NB4 (cell line): ENCODE data around the gene SLC22A31.
"Not testable (repeated sequence)": the region's sequence is repeated elsewhere in the genome, so short reads cannot be mapped to it uniquely, and the experiment has no call there.

Source experiments
- DNase-seq: peaks from one replicate; pipeline ENCODE4 v3.0.0; 2010; ENCODE audit warnings: low read depth
- H3K4me3 ChIP-seq: one replicate; pipeline ENCODE4 v1.5.1; 2011; ENCODE audit warnings: mild to moderate bottlenecking, low read depth, low read length, moderate library complexity
- MYC ChIP-seq: IDR thresholded peaks from 2 replicates; pipeline ENCODE4 v1.6.1; 2011; ENCODE audit warnings: low read depth, low read length
- POLR2A ChIP-seq: IDR thresholded peaks from 2 replicates; pipeline ENCODE4 v1.6.1; 2011; ENCODE audit warnings: mild to moderate bottlenecking; ENCODE audit not compliant: insufficient read length; ENCODE audit errors: extremely low read depth
- TF ChIP-seq, protein P1 (sequence below): IDR thresholded peaks from 2 replicates; pipeline ENCODE4 v1.6.1; 2011; ENCODE audit warnings: low read depth, low read length
- TF ChIP-seq, protein P2 (sequence below): IDR thresholded peaks from one replicate; pipeline ENCODE4 v1.5.1; 2012; ENCODE audit warnings: low read depth, low read length

SLC22A31 gene

DNA sequence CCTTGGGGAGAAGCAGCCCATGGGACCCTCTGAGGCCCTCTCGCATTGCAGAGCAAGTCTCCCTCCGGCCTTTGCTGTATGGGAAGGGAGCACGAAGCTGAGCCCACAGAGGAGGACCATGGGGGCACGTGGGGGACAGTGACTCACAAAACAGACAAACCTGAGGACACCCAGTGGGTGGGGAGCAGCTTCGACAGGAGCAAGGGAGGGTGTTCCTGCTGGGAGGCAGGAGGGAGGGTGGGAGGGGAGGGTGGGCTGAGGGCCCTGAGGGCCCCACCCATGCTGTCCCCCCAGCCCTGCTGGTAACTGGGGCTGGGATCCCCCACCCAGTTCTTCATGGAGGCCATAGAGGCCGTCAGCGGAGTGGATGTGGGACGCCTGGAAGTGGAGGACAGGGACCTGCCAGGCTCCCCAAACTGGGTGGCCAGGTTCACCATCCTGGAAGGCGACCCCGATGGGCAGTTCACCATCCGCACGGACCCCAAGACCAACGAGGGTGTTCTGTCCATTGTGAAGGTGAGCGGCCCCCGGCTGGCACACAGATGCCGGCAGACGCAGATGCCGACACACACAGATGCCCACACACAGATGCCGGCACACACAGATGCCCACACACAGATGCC lies 12.5 kb downstream of the SLC22A31 start:
- no peak for DNase-seq
- H3K4me3 ChIP-seq, result no peak overlapping the region
- TF ChIP-seq, protein P1, sequence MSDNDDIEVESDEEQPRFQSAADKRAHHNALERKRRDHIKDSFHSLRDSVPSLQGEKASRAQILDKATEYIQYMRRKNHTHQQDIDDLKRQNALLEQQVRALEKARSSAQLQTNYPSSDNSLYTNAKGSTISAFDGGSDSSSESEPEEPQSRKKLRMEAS, result no peak
- TF ChIP-seq, protein P2, sequence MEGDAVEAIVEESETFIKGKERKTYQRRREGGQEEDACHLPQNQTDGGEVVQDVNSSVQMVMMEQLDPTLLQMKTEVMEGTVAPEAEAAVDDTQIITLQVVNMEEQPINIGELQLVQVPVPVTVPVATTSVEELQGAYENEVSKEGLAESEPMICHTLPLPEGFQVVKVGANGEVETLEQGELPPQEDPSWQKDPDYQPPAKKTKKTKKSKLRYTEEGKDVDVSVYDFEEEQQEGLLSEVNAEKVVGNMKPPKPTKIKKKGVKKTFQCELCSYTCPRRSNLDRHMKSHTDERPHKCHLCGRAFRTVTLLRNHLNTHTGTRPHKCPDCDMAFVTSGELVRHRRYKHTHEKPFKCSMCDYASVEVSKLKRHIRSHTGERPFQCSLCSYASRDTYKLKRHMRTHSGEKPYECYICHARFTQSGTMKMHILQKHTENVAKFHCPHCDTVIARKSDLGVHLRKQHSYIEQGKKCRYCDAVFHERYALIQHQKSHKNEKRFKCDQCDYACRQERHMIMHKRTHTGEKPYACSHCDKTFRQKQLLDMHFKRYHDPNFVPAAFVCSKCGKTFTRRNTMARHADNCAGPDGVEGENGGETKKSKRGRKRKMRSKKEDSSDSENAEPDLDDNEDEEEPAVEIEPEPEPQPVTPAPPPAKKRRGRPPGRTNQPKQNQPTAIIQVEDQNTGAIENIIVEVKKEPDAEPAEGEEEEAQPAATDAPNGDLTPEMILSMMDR, result no peak
- no peak for TF ChIP-seq MYC
- no peak for TF ChIP-seq POLR2A

DNA sequence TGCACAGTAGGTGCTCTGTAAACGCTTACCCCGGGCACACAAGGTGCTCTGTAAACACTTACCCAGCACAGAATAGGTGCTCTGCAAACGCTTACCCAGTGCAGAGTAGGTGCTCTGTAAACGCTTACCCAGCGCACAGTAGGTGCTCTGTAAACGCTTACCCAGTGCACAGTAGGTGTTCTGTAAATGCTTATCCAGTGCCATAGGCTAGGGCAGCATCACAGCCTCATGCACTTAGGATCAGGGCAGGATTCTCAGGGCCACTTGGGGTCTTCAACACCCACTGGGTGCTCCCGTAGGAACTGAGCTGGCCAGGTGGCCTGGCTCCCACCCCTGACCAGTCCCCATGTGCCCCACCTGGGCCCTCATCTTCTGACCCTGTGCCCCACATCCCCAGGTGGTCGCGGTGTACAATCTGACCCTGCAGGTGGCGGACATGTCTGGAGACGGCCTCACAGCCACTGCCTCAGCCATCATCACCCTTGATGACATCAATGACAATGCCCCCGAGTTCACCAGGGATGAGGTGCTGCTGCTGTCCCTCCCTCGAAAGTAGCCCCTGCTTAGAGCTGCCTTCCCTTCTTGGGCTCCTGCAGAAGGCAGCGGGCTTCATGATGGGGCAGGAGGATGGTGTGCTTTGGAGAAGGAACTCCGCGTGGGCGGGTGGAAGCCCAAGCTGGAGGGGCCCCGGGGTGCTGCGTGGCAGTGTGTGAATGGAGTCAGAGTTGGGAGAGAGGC lies 13.1 kb downstream of the SLC22A31 start:
- peak; percentile 76 for DNase-seq
- TF ChIP-seq POLR2A (no peak), MYC (no peak)
- TF ChIP-seq, protein P1, result no peak
- TF ChIP-seq, protein P2, result no peak
- no peak overlapping the region for H3K4me3 ChIP-seq

DNA sequence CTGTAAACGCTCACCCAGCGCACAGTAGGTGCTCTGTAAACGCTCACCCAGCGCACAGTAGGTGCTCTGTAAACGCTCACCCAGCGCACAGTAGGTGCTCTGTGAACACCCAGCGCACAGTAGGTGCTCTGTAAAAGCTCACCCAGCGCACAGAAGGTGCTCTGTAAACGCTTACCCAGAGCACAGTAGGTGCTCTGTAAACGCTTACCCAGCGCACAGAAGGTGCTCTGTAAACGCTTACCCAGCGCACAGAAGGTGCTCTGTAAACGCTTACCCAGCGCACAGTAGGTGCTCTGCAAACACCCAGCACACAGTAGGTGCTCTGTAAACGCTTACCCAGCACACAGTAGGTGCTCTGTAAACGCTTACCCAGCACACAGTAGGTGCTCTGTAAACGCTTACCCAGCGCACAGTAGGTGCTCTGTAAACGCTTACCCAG lies 13.7 kb downstream of the SLC22A31 start:
- DNase-seq, result peak; percentile 49
- not testable (repeated sequence) for H3K4me3 ChIP-seq

DNA sequence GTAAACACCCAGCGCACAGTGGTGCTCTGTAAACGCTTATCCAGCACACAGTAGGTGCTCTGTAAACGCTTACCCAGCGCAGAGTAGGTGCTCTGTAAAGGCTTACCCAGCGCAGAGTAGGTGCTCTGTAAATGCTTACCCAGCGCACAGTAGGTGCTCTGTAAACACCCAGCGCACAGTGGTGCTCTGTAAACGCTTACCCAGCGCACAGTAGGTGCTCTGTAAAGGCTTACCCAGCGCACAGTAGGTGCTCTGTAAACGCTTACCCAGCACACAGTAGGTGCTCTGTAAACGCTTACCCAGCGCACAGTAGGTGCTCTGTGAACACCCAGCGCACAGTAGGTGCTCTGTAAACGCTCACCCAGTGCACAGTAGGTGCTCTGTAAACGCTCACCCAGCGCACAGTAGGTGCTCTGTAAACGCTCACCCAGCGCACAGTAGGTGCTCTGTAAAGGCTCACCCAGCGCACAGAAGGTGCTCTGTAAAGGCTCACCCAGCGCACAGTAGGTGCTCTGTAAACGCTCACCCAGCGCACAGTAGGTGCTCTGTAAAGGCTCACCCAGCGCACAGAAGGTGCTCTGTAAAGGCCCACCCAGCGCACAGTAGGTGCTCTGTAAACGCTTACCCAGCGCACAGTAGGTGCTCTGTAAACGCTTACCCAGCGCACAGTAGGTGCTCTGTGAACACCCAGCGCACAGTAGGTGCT lies 14.3 kb downstream of the SLC22A31 start:
- H3K4me3 ChIP-seq, result not testable (repeated sequence)

DNA sequence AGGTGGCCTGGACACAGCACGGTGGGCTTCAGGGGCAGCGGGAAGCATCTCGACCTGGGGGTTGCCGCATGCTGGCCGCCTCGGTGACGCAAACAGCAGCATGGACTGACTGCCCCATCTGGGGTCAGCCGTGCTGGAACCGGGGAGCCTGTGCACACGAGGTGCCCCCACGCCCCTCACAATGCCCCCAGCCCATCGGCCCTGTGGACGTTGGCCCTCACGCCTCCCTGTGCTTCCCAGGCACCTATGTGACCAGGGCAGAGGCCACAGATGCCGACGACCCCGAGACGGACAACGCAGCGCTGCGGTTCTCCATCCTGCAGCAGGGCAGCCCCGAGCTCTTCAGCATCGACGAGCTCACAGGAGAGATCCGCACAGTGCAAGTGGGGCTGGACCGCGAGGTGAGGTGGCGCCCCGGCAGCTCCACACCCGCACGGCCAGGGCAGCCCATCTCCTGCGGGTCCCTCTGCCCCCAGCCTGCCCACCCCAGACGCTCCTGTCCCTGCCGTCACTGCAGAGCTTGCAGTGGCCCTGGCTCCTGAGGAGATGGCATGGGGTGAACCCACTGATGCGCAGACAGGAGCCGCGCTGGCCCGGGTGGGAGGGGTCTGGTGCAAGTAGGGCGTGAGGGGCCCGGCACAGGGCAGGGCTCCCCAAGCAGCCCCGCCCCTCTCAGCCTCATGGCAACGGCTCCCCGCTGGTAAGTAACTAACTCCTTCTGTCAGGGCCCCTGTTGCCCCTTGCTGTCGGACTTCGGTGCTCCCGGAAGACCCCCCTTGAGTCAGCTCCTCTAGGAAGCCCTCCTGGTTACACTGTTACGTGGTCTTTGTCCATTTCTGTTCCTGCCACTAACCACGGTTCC lies 15.2 kb downstream of the SLC22A31 start:
- H3K4me3 ChIP-seq, result no peak overlapping the region
- no peak for TF ChIP-seq MYC
- TF ChIP-seq POLR2A, result no peak
- TF ChIP-seq, protein P2, result no peak
- TF ChIP-seq, protein P1, result no peak
- DNase-seq, result peak; percentile 45

More for the DNA sequence above, 14.3 kb downstream of the SLC22A31 start:
- DNase-seq, result peak; percentile 46

DNA sequence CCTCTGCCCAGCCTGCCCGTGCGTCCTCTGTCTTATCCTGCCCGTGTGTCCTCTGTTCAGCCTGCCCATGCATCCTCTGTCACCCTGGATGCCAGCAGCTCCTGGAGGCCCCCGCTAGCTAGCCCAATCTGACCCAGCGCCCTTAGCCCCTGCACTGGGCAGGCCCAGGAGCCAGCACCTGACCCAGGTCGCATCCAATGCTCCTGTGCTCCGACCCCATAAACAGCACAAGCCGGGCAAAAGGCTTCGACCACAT lies 15.7 kb downstream of the SLC22A31 start:
- TF ChIP-seq POLR2A (no peak), MYC (no peak)
- TF ChIP-seq, protein P2, result no peak
- TF ChIP-seq, protein P1, result no peak
- no peak for DNase-seq
- H3K4me3 ChIP-seq, result no peak overlapping the region
